ENCODE data around the gene ELFN1.
"Not testable (repeated sequence)": the region's sequence is repeated elsewhere in the genome, so short reads cannot be mapped to it uniquely, and the experiment has no call there.

The ELFN1 gene

GRCh38 chr7:1716263-1717094, 46.4 kb downstream of the ELFN1 start:
- DNase-seq (ENCODE audit: low read depth, low spot score) = no peak
- no peak overlapping the region for H3K4me3 ChIP-seq (ENCODE audit: low read length)

GRCh38 chr7:1717095-1717483, 47.0 kb downstream of the ELFN1 start:
- no peak overlapping the region for H3K4me3 ChIP-seq (ENCODE audit: low read length)
- no peak for DNase-seq (ENCODE audit: low read depth, low spot score)

GRCh38 chr7:1717903-1718676, 48.0 kb downstream of the ELFN1 start:
- DNase-seq (ENCODE audit: low read depth, low spot score) = no peak
- no peak overlapping the region for H3K4me3 ChIP-seq (ENCODE audit: low read length)

- H3K4me3 ChIP-seq (ENCODE audit: low read length) = not testable (repeated sequence)
Measured at GRCh38 chr7:1718850-1719249, 48.8 kb downstream of the ELFN1 start.

GRCh38 chr7:1719256-1719655, 49.2 kb downstream of the ELFN1 start:
- DNase-seq (ENCODE audit: low read depth, low spot score); H3K4me3 ChIP-seq (ENCODE audit: low read length): not testable (repeated sequence)

More at GRCh38 chr7:1718850-1719249, 48.8 kb downstream of the ELFN1 start:
- not testable (repeated sequence) for DNase-seq (ENCODE audit: low read depth, low spot score)

GRCh38 chr7:1719913-1720312, 49.8 kb downstream of the ELFN1 start:
- H3K4me3 ChIP-seq (ENCODE audit: low read length) = no peak overlapping the region
- DNase-seq (ENCODE audit: low read depth, low spot score) = no peak

GRCh38 chr7:1720326-1720725, 50.2 kb downstream of the ELFN1 start:
- peak; percentile 24 for DNase-seq (ENCODE audit: low read depth, low spot score)

GRCh38 chr7:1721047-1721690, 51.1 kb downstream of the ELFN1 start:
- no peak for DNase-seq (ENCODE audit: low read depth, low spot score)
- H3K4me3 ChIP-seq (ENCODE audit: low read length) = no peak overlapping the region

More at GRCh38 chr7:1720326-1720725, 50.2 kb downstream of the ELFN1 start:
- no peak overlapping the region for H3K4me3 ChIP-seq (ENCODE audit: low read length)

GRCh38 chr7:1723254-1723653, 53.2 kb downstream of the ELFN1 start:
- no peak overlapping the region for H3K4me3 ChIP-seq (ENCODE audit: low read length)
- DNase-seq (ENCODE audit: low read depth, low spot score) = no peak

- DNase-seq (ENCODE audit: low read depth, low spot score) = no peak
- H3K4me3 ChIP-seq (ENCODE audit: low read length) = no peak overlapping the region
Measured at GRCh38 chr7:1724118-1724910, 54.2 kb downstream of the ELFN1 start.

- no peak overlapping the region for H3K4me3 ChIP-seq (ENCODE audit: low read length)
- DNase-seq (ENCODE audit: low read depth, low spot score) = no peak
Measured at GRCh38 chr7:1725199-1725690, 55.2 kb downstream of the ELFN1 start.

- no peak for DNase-seq (ENCODE audit: low read depth, low spot score)
- no peak overlapping the region for H3K4me3 ChIP-seq (ENCODE audit: low read length)
Measured at GRCh38 chr7:1725766-1726630, 55.9 kb downstream of the ELFN1 start.

GRCh38 chr7:1727079-1727478, 57.0 kb downstream of the ELFN1 start:
- H3K4me3 ChIP-seq (ENCODE audit: low read length) = no peak overlapping the region
- DNase-seq (ENCODE audit: low read depth, low spot score) = no peak

GRCh38 chr7:1727812-1728570, 57.9 kb downstream of the ELFN1 start:
- H3K4me3 ChIP-seq (ENCODE audit: low read length) = no peak overlapping the region
- DNase-seq (ENCODE audit: low read depth, low spot score) = no peak

- no peak overlapping the region for H3K4me3 ChIP-seq (ENCODE audit: low read length)
- DNase-seq (ENCODE audit: low read depth, low spot score) = no peak
Measured at GRCh38 chr7:1729183-1729582, 59.1 kb downstream of the ELFN1 start.

GRCh38 chr7:1729773-1730172, 59.7 kb downstream of the ELFN1 start:
- no peak for DNase-seq (ENCODE audit: low read depth, low spot score)

GRCh38 chr7:1732072-1732471, 62.0 kb downstream of the ELFN1 start:
- no peak overlapping the region for H3K4me3 ChIP-seq (ENCODE audit: low read length)
- no peak for DNase-seq (ENCODE audit: low read depth, low spot score)

More at GRCh38 chr7:1729773-1730172, 59.7 kb downstream of the ELFN1 start:
- no peak overlapping the region for H3K4me3 ChIP-seq (ENCODE audit: low read length)
